ENCODE data around the gene XPC.
A peak's percentile ranks its signal among the peaks of the same experiment; 100 is the strongest.

XPC gene

GRCh38 chr3:14147617-14148016 is 30.8 kb downstream of the XPC start:
- no peak for DNase-seq (ENCODE audit: low read depth)

- DNase-seq (ENCODE audit: low read depth): no peak
Measured at GRCh38 chr3:14147066-14147435, 31.4 kb downstream of the XPC start.

GRCh38 chr3:14146381-14147065 is 31.9 kb downstream of the XPC start:
- no peak for DNase-seq (ENCODE audit: low read depth)

GRCh38 chr3:14145670-14146380 is 32.6 kb downstream of the XPC start:
- no peak for DNase-seq (ENCODE audit: low read depth)

GRCh38 chr3:14145236-14145635 is 33.2 kb downstream of the XPC start:
- no peak for DNase-seq (ENCODE audit: low read depth)

GRCh38 chr3:14144423-14145075 is 33.9 kb downstream of the XPC start:
- DNase-seq (ENCODE audit: low read depth): peak; percentile 92

- peak; percentile 95 for DNase-seq (ENCODE audit: low read depth)
Measured at GRCh38 chr3:14143271-14144225, 34.9 kb downstream of the XPC start.

GRCh38 chr3:14142567-14143270 is 35.7 kb downstream of the XPC start:
- DNase-seq (ENCODE audit: low read depth): no peak

GRCh38 chr3:14141602-14142341 is 36.6 kb downstream of the XPC start:
- DNase-seq (ENCODE audit: low read depth): no peak

- DNase-seq (ENCODE audit: low read depth): no peak
Measured at GRCh38 chr3:14141144-14141543, 37.3 kb downstream of the XPC start.

- no peak for DNase-seq (ENCODE audit: low read depth)
Measured at GRCh38 chr3:14140668-14141067, 37.7 kb downstream of the XPC start.

- DNase-seq (ENCODE audit: low read depth): no peak
Measured at GRCh38 chr3:14139771-14140170, 38.6 kb downstream of the XPC start.

- DNase-seq (ENCODE audit: low read depth): no peak
Measured at GRCh38 chr3:14138878-14139655, 39.3 kb downstream of the XPC start.

GRCh38 chr3:14138109-14138877 is 40.1 kb downstream of the XPC start:
- DNase-seq (ENCODE audit: low read depth): no peak

GRCh38 chr3:14137445-14137844 is 41.0 kb downstream of the XPC start:
- no peak for DNase-seq (ENCODE audit: low read depth)

- DNase-seq (ENCODE audit: low read depth): no peak
Measured at GRCh38 chr3:14137004-14137403, 41.4 kb downstream of the XPC start.

GRCh38 chr3:14135581-14135980 is 42.8 kb downstream of the XPC start:
- DNase-seq (ENCODE audit: low read depth): no peak

GRCh38 chr3:14134291-14134690 is 44.1 kb downstream of the XPC start:
- no peak for DNase-seq (ENCODE audit: low read depth)

- no peak for DNase-seq (ENCODE audit: low read depth)
Measured at GRCh38 chr3:14133876-14134275, 44.5 kb downstream of the XPC start.

Data from HS-27A (cell line).